Astrocyte (in vitro differentiated cells and primary cell): Measurements from ENCODE around the gene DHX36.

Source experiments
- CTCF ChIP-seq: IDR thresholded peaks from 2 replicates; pipeline ENCODE4 v1.5.1; 2011; ENCODE audit warnings: low read depth, mild to moderate bottlenecking, inconsistent platforms, low read length, moderate library complexity; ENCODE audit not compliant: insufficient read depth
- EZH2 ChIP-seq: IDR thresholded peaks from 2 replicates; pipeline ENCODE4 v1.6.1; 2012; ENCODE audit warnings: mild to moderate bottlenecking, low read length, inconsistent platforms; ENCODE audit not compliant: insufficient read depth

GRCh38 chr3:154367221-154367620 is 42.9 kb upstream of the DHX36 start:
- no peak for TF ChIP-seq CTCF
- TF ChIP-seq EZH2 = no peak
